Bronchus fibroblast of lung (primary cell): ENCODE data around the gene YEATS4. TPM values are rescaled to one million over a fixed set of nuclear protein-coding genes. Genes with fewer than 3 reads are reported as not detected.

Experiments used
- total RNA-seq: library from RNA; depleted of rRNA; stranded (reverse); fragments of >200 nt; gene quantifications from 2 replicates; pipeline ENCODE4 v1.2.3, GENCODE V29; 2015

YEATS4 gene
- total RNA-seq = 47.3 and 96.8 TPM in 2 replicates

DNA sequence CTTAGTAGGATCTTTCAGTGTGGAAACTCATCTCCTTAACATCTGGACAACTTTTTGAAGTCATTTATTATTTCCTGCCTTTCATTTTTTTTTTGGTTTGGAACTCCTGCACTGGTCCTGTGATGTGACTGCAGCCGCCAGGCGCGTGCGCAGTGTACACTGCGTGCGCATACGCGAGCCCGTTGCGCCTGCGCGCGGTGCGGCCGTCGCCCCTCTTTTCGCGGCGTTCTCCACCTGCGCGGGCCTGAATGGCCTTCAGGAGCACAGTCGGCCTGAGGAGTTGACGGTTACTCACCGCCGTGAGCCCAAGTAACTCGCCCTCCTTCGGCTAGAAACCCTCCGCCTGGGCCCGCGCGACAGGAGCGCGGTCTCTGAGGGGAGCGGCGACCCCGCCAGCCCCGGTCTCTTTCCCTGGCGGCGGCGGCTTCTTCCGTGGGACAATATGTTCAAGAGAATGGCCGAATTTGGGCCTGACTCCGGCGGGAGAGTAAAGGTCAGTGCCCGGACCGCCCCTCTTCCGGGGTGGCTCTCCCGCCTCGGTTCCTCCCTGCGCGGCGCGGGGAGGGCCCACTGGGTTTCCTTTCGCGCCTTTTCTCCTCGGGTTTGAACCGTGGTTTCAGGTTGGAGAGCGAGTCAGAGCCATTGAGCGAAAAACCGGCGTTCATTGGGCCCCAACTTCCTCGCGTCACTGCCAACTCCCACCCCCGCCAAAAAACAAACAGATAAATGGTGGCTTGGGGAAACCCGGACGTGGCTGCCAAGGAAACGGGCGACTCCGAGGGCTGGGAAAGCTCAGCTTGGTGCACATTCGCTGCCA, at the start of gene YEATS4:
Gene YEATS4, plus strand, starts transcription at position 213 of the 817 bp plus-strand sequence. Its CDS starts 230 bp downstream, at position 443.

DNA sequence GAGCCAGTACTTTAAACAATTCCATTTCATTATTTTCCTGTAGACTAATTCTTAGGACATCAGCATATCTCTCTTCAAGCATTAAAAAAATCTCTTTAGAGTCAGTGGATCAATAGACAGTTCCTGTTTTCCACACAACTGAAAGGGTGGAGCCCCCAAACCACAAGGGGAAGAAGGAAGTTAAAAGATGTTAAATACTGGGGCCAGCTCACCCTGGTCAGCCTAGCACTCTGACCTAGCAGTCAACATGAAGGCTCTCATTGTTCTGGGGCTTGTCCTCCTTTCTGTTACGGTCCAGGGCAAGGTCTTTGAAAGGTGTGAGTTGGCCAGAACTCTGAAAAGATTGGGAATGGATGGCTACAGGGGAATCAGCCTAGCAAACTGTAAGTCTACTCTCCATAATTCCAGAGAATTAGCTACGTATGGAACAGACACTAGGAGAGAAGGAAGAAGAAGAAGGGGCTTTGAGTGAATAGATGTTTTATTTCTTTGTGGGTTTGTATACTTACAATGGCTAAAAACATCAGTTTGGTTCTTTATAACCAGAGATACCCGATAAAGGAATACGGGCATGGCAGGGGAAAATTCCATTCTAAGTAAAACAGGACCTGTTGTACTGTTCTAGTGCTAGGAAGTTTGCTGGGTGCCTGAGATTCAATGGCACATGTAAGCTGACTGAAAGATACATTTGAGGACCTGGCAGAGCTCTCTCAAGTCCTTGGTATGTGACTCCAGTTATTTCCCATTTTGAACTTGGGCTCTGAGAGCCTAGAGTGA, 11.2 kb upstream of the YEATS4 start, which contains the start of gene LYZ:
Gene LYZ, plus strand, starts transcription at position 220 of the 777 bp plus-strand sequence. Its CDS starts 28 bp downstream, at position 248.

Other genes with a start within 250 kb of the YEATS4 start
- gene CPSF6, start 120.2 kb upstream of the YEATS4 start, total RNA-seq = 24.2 and 24.4 TPM in 2 replicates
- not detected in 2 replicates for gene LYZ, start 11.4 kb upstream of the YEATS4 start, total RNA-seq
- gene FRS2, start 110.6 kb downstream of the YEATS4 start, total RNA-seq = 12.3 and 15.5 TPM in 2 replicates
- 220 and 228 TPM in 2 replicates for gene CCT2, start 225.7 kb downstream of the YEATS4 start, total RNA-seq